ENCODE results near the gene SRMS.

SRMS gene

DNA sequence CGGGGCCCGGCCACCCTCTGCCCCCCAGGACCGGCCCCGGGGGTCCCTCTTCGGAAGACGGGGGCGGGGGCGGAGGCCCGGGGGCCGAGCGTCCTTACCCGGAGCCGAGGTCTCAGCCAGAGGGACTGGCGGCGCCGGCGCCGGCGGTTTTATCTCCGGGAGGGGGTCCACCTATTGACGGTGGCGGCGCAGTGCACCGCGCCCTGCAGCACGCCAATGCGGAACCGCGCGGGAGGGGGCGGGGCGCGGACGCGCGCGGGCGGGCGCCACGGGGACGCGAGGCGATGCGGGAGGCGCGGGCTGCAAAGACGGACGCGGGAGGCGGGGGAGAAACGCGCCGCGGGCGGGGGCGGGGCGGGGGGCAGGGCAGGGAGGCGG is 48.6 kb downstream of the SRMS start, which contains the start of gene EEF1A2:
EEF1A2 (minus strand) TSS at position 124 of the 378 bp plus-strand sequence. CDS start 1,320 bp downstream, outside the sequence.
- DNase-seq = no peak

DNA sequence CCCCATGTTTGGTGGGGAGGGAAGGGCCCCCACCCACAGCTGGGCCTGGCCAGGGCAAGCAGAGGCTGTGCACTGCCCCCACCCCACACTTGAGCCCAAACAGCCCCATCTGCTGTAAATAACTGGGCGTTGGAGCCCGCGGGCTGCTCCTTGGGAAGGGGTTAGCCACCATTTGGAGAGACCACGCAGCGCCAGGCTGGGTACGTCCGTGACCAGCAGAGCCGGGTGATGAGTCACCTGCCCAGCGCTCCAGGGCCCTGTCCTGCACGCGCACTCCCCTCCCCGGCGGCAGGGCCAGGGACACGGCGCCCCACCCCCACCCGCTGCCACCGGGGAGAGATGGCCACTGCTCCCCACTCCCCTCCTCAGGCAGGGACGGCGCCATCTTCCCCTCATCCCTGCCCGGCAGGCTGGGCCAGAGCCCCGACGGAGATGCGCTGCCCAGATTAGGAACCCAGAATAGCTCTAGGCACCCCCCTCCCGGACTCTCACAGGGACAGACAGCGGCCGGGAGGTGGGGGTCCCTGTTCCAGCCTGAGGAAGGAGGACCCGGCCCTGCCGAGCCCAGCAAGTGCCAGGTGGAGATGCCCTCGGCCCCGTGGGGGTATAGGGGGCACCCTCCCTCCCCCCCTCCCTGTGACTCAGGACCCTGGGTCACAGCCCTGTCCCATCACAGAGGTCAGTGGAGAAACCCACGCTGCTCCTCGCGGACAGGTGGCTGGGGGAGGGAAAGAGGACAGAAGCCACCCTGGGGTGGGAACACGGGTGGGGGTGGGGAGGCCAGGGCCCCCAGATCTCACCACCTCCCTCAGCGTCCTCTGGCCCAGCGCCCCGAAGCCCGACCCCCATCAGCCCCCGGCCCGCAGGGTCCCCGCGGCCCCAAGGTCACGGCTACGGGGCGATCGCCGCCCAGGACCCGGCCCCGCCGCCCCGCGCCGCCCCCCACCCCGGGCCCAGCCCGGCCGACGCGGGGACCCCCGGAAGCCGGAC is 49.3 kb downstream of the SRMS start:
- DNase-seq = no peak

DNA sequence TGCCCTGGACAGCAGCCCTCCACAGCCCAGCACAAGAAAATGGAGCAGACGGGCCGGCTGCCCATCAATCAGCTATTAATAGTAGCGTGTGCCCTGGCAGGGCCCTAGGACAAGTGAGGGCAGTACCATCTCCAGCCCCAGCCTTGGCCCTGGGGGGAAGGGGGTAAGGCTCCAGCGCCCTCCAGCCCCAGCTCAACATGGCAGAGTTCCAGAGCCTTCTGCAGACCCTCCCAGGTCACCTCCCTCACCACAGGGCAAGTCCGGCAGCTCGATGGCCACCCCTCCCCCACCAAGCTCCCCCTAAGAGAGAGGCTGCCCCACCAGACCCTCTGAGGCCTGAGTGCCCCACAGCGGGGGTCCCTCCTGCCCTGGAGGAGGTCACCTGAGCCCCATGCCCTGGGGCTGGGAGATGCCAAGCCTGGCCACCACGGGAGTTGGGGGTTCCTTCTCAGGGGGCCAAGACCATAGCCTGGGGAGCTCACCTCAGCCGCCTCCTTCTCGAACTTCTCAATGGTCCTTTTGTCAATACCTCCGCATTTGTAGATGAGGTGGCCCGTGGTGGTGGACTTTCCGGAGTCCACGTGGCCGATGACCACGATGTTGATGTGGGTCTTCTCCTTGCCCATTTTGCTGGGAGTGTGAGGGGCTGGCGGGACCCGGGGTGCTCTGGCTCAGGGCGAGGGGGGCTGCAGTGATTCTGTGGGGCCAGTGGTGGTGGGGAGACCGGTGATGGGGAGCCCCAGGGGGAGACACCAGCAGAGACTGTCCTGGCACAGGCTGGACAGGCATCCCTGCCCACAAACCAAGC is 50.2 kb downstream of the SRMS start:
- DNase-seq = no peak

DNA sequence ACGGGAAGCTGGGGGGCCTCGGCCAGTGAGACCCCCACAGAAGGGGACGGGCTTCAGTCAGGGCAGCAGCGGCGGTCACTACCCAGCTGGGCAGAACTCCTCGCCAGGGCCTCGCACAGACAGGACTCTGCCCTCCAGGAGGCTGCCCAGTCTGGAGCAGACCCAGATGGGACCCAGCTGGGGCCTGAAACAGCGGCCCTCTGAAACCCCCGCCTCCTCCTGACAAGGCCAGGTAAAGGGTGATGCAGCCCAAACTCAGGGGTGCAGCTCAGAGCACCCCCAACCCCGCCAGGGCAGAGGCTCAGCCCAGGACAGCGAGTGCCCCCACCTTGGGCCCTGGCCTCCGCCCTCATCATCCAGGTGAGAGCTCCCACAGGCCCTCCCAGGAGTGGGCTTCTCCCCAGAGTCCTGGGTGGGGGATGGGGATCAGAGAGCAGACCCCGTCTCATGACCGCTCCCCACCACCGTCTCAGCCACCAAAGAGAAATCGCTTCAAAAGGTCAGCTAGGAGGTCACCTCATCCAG is 50.9 kb downstream of the SRMS start:
- DNase-seq = no peak

DNA sequence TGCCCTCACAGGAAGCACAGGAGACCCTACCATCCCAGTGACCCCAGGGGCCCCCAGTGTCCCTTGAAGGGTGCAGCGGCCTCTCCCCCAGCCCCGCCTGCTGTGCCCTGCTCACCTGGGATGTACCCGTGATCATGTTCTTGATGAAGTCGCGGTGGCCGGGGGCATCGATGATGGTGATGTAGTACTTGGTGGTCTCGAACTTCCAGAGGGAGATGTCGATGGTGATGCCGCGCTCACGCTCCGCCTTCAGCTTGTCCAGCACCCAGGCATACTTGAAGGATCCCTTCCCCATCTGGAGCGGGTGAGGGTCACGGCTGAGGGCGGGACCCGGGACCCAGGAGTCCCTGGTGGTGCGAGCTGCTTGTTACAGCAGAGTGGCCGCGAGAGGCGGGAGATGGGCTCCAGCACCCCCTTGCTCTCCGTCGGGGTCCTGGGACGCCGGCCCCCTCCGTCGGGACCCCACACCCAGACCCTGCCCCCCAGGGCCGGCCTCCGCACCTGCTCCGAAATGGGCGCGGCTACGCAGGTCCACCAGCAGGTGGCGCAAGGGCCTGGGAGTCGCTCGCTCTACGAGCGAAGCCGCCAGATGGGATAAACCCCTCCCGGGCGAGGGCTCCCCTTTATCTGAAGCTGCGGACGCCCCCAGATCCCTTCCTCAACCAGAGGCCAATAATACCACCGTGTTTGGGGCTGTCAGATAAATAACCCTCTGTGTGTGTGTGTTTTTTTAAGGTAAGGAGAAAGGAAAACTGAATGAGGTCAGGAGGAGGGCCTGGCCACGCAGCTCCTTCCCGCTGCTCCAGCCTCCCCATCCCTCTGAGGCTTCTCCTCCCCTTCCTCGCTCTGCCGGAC is 51.6 kb downstream of the SRMS start:
- DNase-seq = peak; percentile 68

DNA sequence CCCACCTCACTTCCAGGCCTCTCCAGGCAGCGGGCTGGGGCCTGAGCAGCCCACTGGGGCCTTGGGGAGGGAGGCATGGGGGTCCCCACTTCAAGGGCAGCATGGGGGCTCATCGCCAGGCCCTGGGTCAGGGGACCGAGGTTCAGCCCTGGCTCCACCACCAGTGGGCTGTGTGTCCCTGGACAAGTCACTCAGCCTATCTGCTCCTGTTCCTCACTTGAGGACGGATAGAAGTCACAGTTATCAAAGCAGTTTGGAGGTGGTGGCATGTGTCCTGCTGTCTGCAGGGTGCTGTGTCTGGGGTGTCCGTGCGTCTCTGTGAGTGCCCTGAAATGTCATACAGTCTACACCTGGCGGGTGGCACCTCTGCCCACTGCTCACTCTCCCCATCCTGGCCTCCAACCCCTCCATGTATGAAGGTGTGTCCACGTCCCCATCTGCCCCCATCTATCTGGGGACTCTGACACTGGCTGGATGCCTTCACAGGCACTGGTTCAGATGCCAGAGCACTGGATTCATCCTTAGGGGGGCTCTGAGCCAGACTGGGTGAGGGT is 52.3 kb downstream of the SRMS start:
- DNase-seq = no peak

DNA sequence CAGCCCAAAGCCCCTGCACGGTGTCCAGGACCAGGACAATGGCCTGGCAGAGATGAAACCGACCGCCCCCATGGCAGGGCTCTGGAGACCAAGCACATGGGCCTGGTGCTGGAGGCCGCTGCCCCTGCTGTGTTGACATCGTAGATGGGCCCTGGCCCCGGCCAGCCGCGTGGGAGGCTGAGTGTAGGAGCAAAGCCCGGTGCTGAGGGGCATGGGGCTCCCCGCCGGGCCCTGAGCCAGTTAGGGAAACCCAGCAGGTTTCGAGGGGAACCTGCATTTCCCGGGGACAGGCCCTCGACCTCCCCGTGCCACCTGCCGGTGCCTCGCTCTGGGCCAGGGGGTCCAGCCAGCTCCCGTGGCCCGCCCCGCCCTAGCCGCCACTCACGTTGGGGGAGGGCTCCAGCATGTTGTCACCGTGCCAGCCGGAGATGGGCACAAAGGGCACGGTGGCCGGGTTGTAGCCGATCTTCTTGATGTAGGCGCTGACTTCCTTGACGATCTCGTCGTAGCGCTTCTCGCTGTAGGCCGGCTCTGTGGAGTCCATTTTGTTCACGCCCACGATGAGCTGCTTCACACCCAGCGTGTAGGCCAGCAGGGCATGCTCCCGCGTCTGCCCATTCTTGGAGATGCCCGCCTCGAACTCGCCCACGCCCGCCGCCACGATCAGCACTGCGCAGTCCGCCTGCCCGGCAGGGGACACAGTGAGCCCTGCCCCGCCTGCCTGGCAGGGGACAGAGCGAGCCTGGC is 53.0 kb downstream of the SRMS start:
- DNase-seq = no peak

DNA sequence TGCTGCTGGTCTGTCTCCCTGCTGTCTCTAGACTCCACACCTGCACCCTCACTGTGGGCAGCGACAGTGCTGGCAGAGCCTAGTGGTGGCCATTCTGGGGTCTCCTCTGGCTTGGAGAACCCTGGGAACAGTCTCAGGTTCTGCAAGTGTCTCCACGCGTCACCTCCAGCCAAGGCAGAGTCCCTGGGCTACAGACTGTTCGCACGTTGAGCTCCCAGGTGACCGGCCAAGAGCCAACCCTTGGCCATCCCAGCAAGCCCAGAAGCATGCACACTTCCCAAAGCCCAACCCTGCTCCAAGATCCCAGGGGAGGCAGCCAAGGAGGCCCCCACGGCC is 53.5 kb downstream of the SRMS start:
- no peak for DNase-seq

DNA sequence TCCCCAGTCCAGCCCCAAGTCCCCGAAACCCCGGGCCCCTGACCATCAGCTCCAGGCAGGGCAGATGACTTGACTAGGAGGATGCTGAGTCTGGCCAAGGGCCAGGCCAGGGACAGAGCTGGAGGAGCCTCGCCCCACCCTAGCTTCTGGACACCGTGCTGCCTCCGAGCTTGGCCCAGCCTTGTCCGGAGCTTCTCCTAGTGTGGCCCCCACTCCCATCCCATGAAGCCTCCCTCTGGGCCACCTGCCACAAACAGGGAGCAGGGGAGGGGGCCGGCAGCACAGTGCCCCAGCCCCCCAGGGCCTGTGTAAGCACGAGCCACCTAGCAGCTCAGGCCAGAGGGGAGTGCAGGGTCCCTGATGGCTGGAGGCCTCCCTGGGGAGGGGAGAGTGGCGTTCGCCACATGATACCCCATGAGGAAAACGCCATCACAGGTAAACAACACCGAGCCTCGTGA is 54.0 kb downstream of the SRMS start:
- no peak for DNase-seq

DNA sequence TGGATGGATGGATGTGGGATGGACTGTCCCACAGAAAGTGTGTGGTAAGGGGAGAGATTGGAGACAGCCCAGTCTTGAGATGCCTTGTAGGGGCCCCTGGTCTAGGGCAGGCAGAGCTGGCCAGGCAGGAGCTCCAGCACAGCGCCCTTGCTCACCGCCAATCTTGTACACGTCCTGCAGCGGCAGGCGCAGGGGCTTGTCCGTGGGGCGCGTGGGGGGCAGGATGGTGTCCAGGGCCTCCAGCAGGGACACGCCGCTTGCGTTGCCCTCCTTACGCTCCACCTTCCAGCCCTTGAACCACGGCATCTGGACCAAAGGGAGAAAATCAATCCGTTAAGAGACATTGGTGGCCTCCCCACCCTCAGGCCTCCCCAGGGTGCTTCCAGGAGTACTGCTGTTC is 54.6 kb downstream of the SRMS start:
- DNase-seq = no peak

DNA sequence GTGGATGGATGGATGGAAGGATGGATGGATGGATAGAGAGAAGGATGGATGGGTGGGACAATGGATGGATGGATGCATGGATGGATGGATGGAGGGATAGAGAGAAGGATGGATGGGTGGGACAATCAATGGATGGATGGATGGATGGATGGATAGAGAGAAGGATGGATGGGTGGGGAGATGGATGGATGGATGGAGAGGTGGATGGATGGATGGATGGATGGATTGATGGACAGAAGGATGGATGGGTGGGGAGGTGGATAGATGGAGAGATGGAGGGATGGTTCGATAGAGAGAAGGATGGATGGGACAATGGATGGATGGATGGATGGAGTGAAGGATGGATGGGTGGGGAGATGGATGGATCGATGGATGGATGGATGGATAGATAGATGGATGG is 55.0 kb downstream of the SRMS start:
- no peak for DNase-seq

DNA sequence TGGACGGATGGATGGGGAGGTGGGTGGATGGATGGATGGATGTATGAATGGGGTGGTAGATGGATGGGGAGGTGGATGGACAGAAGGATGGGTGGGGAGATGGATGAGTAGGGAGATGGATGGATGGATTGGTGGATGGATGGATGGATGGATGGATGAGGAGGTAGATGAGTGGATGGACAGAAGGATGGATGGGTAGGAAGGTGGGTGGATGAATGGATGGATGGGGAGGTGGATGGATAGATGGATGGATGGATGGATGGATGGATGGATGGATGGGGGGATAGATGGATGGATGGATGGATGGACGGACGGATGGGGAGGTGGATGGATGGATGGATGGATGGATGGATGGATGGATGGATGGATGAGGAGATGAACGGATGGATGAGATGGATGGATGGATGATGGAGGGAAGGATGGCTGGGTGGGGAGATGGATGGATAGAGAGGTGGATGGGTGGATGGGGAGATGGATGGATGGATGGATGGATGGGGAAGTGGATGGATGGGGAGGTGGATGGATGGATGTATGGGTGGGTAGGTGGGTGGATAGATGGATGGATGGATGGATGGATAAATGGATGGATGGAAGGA is 55.8 kb downstream of the SRMS start:
- DNase-seq = no peak

DNA sequence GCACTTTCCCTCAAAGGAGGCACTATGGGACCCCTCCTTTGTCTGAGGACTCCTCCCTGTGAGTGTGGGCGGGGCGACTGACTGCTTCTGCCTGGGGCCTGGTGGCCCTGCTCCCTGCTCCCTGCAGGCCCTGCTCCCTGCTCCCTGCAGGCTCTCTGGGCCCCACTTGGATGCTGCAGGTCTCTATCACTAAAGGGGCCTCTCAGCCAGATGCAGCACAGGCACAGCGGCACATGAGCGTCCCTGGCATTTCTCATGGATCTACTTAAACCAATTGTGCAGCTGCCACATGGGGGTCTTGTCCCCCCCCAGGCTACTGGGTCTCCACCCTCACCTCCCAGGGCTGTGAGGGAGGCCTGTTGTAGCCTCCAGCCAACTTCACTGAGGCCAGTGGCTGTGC is 56.5 kb downstream of the SRMS start:
- DNase-seq = no peak

All from OCI-M1 (cell line).